MM.1S (cell line): Measurements from ENCODE around the gene FEZF1.
"Not testable (repeated sequence)": the region's sequence is repeated elsewhere in the genome, so short reads cannot be mapped to it uniquely, and the experiment has no call there.

Source experiments
- DNase-seq: peaks from one replicate; pipeline ENCODE4 v3.0.0-alpha.2; 2015
- H2AFZ ChIP-seq: fragments of 300-600 bp; sonication (generic); 2 replicates; pipeline ENCODE4 v1.6.0; 2016; ENCODE audit warnings: antibody characterized with exemption, low read length
- H3F3A ChIP-seq: fragments of 300-600 bp; sonication (generic); 2 replicates; pipeline ENCODE4 v1.6.1; 2016; ENCODE audit warnings: mild to moderate bottlenecking, antibody characterized with exemption, low read length, moderate library complexity, mixed read lengths; ENCODE audit not compliant: insufficient read depth
- H3K27ac ChIP-seq: fragments of 300-600 bp; sonication (generic); 2 replicates; pipeline ENCODE4 v1.5.1; 2016; ENCODE audit warnings: mild to moderate bottlenecking, low read length
- H3K27me3 ChIP-seq: fragments of 300-600 bp; sonication (generic); replicated peaks from 2 replicates; pipeline ENCODE4 v1.6.0; 2016; ENCODE audit warnings: low read length; ENCODE audit not compliant: insufficient read depth
- H3K36me3 ChIP-seq: fragments of 300-600 bp; sonication (generic); replicated peaks from 2 replicates; pipeline ENCODE4 v1.6.1; 2016; ENCODE audit warnings: mild to moderate bottlenecking, low read length, mixed read lengths; ENCODE audit not compliant: insufficient read depth
- H3K4me1 ChIP-seq: fragments of 300-600 bp; sonication (generic); 2 replicates; pipeline ENCODE4 v1.6.1; 2016; ENCODE audit warnings: low read length, mixed read lengths
- H3K4me2 ChIP-seq: fragments of 300-600 bp; sonication (generic); 2 replicates; pipeline ENCODE4 v1.6.0; 2016; ENCODE audit warnings: low read depth, low read length
- H3K4me3 ChIP-seq: fragments of 300-600 bp; sonication (generic); 2 replicates; pipeline ENCODE4 v1.5.1; 2016; ENCODE audit warnings: low read length, mixed read lengths
- H3K79me2 ChIP-seq: fragments of 300-600 bp; sonication (generic); 2 replicates; pipeline ENCODE4 v1.6.1; 2016; ENCODE audit warnings: mixed run types, low read length, mixed read lengths
- H3K9ac ChIP-seq: fragments of 300-600 bp; sonication (generic); 2 replicates; pipeline ENCODE4 v1.6.1; 2016; ENCODE audit warnings: low read length, mixed read lengths
- H3K9me2 ChIP-seq: fragments of 300-600 bp; sonication (generic); replicated peaks from 2 replicates; pipeline ENCODE4 v1.6.1; 2016; ENCODE audit warnings: mild to moderate bottlenecking, low read length, mixed read lengths; ENCODE audit not compliant: insufficient read depth
- H3K9me3 ChIP-seq: fragments of 300-600 bp; sonication (generic); replicated peaks from 2 replicates; pipeline ENCODE4 v1.6.1; 2016; ENCODE audit warnings: mild to moderate bottlenecking, low read length, mixed read lengths; ENCODE audit not compliant: insufficient read depth
- H4K20me1 ChIP-seq: fragments of 300-600 bp; sonication (generic); 2 replicates; pipeline ENCODE4 v1.6.1; 2016; ENCODE audit warnings: mild to moderate bottlenecking, low read length, moderate library complexity, mixed read lengths; ENCODE audit not compliant: insufficient read depth
- EZH2 ChIP-seq: fragments of 300-600 bp; sonication (generic); optimal IDR thresholded peaks from 2 replicates; pipeline ENCODE3; 2017; ENCODE audit warnings: low read depth, mild to moderate bottlenecking, antibody characterized with exemption, low read length, mixed read lengths
- EZH2phosphoT487 ChIP-seq: fragments of 300-600 bp; sonication (generic); IDR thresholded peaks from 2 replicates; pipeline ENCODE4 v1.6.1; 2018; ENCODE audit warnings: antibody characterized with exemption, low read length
- TF ChIP-seq, protein P1 (sequence below): fragments of 300-600 bp; sonication (generic); IDR thresholded peaks from 2 replicates; pipeline ENCODE4 v1.5.1; 2016; ENCODE audit warnings: antibody characterized with exemption, low read length, mixed read lengths

FEZF1 gene

GRCh38 chr7:122291189-122291588, 13.4 kb downstream of the FEZF1 start:
- no peaks in the 10 kb centered on the region for H3K9me3 ChIP-seq
- no peaks in the 10 kb centered on the region for H3K4me1 ChIP-seq
- no peaks in the 10 kb centered on the region for H4K20me1 ChIP-seq
- H3K27ac ChIP-seq: no peak overlapping the region
- no peak overlapping the region for H2AFZ ChIP-seq
- no peak overlapping the region for H3K9ac ChIP-seq
- TF ChIP-seq EZH2phosphoT487 (no peak), EZH2 (no peak)
- TF ChIP-seq, protein P1, sequence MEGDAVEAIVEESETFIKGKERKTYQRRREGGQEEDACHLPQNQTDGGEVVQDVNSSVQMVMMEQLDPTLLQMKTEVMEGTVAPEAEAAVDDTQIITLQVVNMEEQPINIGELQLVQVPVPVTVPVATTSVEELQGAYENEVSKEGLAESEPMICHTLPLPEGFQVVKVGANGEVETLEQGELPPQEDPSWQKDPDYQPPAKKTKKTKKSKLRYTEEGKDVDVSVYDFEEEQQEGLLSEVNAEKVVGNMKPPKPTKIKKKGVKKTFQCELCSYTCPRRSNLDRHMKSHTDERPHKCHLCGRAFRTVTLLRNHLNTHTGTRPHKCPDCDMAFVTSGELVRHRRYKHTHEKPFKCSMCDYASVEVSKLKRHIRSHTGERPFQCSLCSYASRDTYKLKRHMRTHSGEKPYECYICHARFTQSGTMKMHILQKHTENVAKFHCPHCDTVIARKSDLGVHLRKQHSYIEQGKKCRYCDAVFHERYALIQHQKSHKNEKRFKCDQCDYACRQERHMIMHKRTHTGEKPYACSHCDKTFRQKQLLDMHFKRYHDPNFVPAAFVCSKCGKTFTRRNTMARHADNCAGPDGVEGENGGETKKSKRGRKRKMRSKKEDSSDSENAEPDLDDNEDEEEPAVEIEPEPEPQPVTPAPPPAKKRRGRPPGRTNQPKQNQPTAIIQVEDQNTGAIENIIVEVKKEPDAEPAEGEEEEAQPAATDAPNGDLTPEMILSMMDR: no peak
- no peaks in the 10 kb centered on the region for H3K9me2 ChIP-seq
- no peak overlapping the region for H3K4me2 ChIP-seq
- H3K79me2 ChIP-seq: no peaks in the 10 kb centered on the region
- no peaks in the 10 kb centered on the region for H3F3A ChIP-seq
- H3K27me3 ChIP-seq: no peaks in the 10 kb centered on the region
- no peak for DNase-seq
- no peaks in the 10 kb centered on the region for H3K36me3 ChIP-seq
- H3K4me3 ChIP-seq: no peak overlapping the region

DNA sequence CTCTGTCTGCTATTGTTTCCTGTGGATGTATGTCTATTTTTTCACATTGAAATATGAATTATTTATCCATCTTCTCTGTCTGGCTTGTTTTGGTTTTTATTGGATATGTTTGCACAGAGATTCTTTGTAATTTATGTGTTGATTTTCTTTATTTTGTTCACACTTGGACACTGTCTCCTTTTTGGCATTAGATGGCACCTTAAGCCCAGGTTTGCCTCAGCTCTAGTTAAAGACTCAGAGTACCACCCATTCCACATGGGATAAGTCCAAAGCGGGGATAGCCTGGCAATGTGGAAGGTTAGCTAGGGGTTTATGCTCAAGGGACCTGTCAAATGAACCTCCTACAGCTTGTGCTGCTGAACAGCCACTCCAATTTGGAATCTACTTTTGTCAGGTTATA, 14.1 kb downstream of the FEZF1 start:
- Histone ChIP-seq H3K36me3 (no peaks in the 10 kb centered on the region), H3K4me3 (no peak overlapping the region), H3K4me1 (no peaks in the 10 kb centered on the region), H2AFZ (no peak overlapping the region), H3K9me3 (no peaks in the 10 kb centered on the region), H3K4me2 (no peak overlapping the region), H3K27ac (no peak overlapping the region), H3K9ac (no peak overlapping the region), H4K20me1 (no peaks in the 10 kb centered on the region), H3K9me2 (no peaks in the 10 kb centered on the region), H3K27me3 (no peaks in the 10 kb centered on the region), H3F3A (no peaks in the 10 kb centered on the region), H3K79me2 (no peaks in the 10 kb centered on the region)
- DNase-seq: peak; percentile 5
- TF ChIP-seq EZH2 (no peak), EZH2phosphoT487 (no peak)
- TF ChIP-seq, protein P1: no peak

- Histone ChIP-seq H3K36me3 (no peaks in the 10 kb centered on the region), H2AFZ (no peak overlapping the region), H3K27ac (no peak overlapping the region), H3K4me3 (no peak overlapping the region), H3K27me3 (no peaks in the 10 kb centered on the region), H4K20me1 (no peaks in the 10 kb centered on the region), H3K4me2 (no peak overlapping the region), H3K9me2 (peaks cover 3% of the 10 kb centered on the region; the same call in 1 of the 2 replicates), H3K4me1 (no peaks in the 10 kb centered on the region), H3K9ac (no peak overlapping the region), H3K9me3 (no peaks in the 10 kb centered on the region), H3F3A (no peaks in the 10 kb centered on the region), H3K79me2 (no peaks in the 10 kb centered on the region)
- TF ChIP-seq, protein P1: no peak
- no peak for TF ChIP-seq EZH2phosphoT487
- TF ChIP-seq EZH2: no peak
- no peak for DNase-seq
These were observed 15.1 kb downstream of the FEZF1 start for GRCh38 chr7:122289426-122289825.

DNA sequence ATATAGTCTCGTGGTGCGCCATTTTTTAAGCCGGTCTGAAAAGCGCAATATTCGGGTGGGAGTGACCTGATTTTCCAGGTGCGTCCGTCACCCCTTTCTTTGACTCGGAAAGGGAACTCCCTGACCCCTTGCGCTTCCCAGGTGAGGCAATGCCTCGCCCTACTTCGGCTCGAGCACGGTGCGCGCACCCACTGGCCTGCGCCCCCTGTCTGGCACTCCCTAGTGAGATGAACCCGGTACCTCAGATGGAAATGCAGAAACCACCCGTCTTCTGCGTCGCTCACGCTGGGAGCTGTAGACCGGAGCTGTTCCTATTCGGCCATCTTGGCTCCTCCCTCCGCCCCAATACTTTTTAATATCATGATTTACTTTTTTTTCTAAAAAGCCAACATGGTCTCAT, 19.9 kb downstream of the FEZF1 start:
- not testable (repeated sequence) for H4K20me1 ChIP-seq, H3K4me2 ChIP-seq, H2AFZ ChIP-seq, H3K4me1 ChIP-seq, DNase-seq, H3F3A ChIP-seq, H3K4me3 ChIP-seq, H3K79me2 ChIP-seq, H3K27ac ChIP-seq, H3K9me2 ChIP-seq, H3K36me3 ChIP-seq, H3K9me3 ChIP-seq, H3K9ac ChIP-seq, H3K27me3 ChIP-seq
